HG03095 (cell line): ENCODE data around the gene ABCA13.
"Not testable (repeated sequence)": the region's sequence is repeated elsewhere in the genome, so short reads cannot be mapped to it uniquely, and the experiment has no call there.

Experiments used
- ATAC-seq: cut with Tn5 transposase; IDR thresholded peaks from one replicate; pipeline ENCODE4 v1.9.1; 2021; ENCODE audit warnings: moderate library complexity; ENCODE audit not compliant: unreplicated experiment

The ABCA13 gene

GRCh38 chr7:48173313-48173712 is 2.1 kb downstream of the ABCA13 start:
- ATAC-seq, result no peak

- ATAC-seq, result no peak
These were observed 2.6 kb downstream of the ABCA13 start for GRCh38 chr7:48173756-48174382.

GRCh38 chr7:48175019-48175418 is 3.8 kb downstream of the ABCA13 start:
- ATAC-seq, result no peak

GRCh38 chr7:48176356-48176893 is 5.2 kb downstream of the ABCA13 start:
- no peak for ATAC-seq

- ATAC-seq, result no peak
These were observed 6.0 kb downstream of the ABCA13 start for GRCh38 chr7:48177271-48177670.

- no peak for ATAC-seq
These were observed 8.3 kb downstream of the ABCA13 start for GRCh38 chr7:48179496-48180030.

- ATAC-seq, result no peak
These were observed 9.7 kb downstream of the ABCA13 start for GRCh38 chr7:48180981-48181380.

- no peak for ATAC-seq
These were observed 11.6 kb downstream of the ABCA13 start for GRCh38 chr7:48182718-48183369.

GRCh38 chr7:48183370-48183743 is 12.1 kb downstream of the ABCA13 start:
- no peak for ATAC-seq

- no peak for ATAC-seq
These were observed 12.7 kb downstream of the ABCA13 start for GRCh38 chr7:48183965-48184364.

GRCh38 chr7:48188776-48189520 is 17.7 kb downstream of the ABCA13 start:
- no peak for ATAC-seq

GRCh38 chr7:48192996-48193395 is 21.7 kb downstream of the ABCA13 start:
- ATAC-seq, result no peak

GRCh38 chr7:48193421-48193820 is 22.2 kb downstream of the ABCA13 start:
- no peak for ATAC-seq

GRCh38 chr7:48200946-48201589 is 29.8 kb downstream of the ABCA13 start:
- not testable (repeated sequence) for ATAC-seq

GRCh38 chr7:48202916-48203315 is 31.7 kb downstream of the ABCA13 start:
- ATAC-seq, result not testable (repeated sequence)

GRCh38 chr7:48207155-48207675 is 36.0 kb downstream of the ABCA13 start:
- ATAC-seq, result no peak

- ATAC-seq, result no peak
These were observed 37.8 kb downstream of the ABCA13 start for GRCh38 chr7:48209004-48209600.

GRCh38 chr7:48213226-48213625 is 42.0 kb downstream of the ABCA13 start:
- no peak for ATAC-seq

GRCh38 chr7:48217266-48217665 is 46.0 kb downstream of the ABCA13 start:
- ATAC-seq, result no peak

- ATAC-seq, result no peak
These were observed 46.5 kb downstream of the ABCA13 start for GRCh38 chr7:48217753-48218152.
